Ishikawa (cell line): ENCODE measurements around the gene ZSWIM3.

Source experiments
- CEBPB ChIP-seq: IDR thresholded peaks from 2 replicates; pipeline ENCODE4 v1.6.1; 2012
- RAD21 ChIP-seq: IDR thresholded peaks from 2 replicates; pipeline ENCODE4 v1.6.1; 2012; ENCODE audit warnings: low read depth
- TAF1 ChIP-seq: IDR thresholded peaks from 2 replicates; pipeline ENCODE4 v1.6.1; 2012; ENCODE audit warnings: low read depth, mild to moderate bottlenecking
- TEAD4 ChIP-seq: IDR thresholded peaks from 2 replicates; pipeline ENCODE4 v1.6.1; 2012

DNA sequence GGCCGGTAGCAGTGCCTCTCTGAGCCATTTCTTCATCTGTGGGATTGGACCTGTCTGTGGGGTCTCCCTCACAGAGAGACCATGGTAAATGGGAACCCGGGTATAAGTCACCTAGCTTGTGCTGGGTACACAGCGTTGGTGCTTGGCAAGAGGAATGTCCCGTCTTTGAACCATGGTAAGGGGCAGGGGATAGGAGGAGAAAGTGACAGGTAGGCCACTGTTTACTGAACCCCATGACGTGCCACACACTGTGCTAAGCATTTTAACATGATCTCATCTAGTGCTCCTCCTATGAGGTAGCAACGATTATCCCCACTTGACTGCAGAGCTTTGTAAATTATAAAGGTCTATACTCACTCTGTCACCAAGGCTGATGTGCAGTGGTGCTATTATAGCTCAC is 29.7 kb upstream of the ZSWIM3 start:
- TF ChIP-seq TAF1 (no peak), RAD21 (no peak), TEAD4 (no peak), CEBPB (no peak)
